ENCODE measurements around the gene UBALD1.

Gene UBALD1

DNA sequence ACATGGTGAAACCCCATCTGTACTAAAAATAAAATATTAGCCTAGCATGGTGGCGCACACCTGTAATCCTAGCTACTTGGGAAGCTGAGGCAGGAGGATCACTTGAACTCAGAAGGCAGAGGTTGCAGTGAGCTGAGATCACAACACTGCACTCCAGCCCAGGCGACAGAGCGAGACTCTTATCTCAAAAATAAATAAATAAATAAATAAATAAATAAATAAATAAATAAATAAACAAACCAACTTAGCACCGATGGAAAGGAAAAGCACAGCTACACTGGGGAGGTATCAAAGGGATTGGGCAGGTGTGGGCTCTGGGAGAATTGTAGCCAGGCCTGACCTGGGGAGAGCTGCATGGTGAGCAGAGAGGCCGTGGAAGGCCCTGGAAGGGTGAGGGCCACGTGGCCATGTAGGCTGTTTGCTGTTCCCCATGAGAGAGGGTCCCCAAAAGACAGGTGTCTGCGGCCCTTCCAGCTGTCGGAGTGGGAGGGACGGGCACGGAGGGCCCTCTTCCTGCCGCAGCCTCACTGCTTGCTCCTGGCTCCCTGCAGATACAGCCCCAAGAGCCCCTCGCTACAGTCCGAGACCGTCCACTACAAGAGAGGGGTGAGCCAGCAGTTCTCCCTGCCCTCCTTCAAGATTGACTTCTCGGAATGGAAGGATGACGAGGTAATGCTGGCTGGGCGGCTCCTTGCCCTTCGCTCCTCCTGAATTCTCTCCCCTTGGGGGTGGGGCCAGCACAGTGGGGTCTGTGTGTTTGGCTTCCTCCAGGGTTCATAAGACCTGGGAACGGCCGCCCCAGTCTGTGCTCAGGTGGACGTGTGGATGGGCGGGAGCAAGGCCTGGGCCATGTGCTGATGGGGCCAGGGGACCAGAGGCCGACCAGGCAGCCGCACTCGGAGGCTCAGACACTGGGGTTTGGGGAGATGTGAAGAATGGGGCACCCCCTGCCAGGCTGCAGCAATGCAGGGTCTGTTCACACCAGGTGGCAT is 42.3 kb upstream of the UBALD1 start:
- TF ChIP-seq, protein P1, sequence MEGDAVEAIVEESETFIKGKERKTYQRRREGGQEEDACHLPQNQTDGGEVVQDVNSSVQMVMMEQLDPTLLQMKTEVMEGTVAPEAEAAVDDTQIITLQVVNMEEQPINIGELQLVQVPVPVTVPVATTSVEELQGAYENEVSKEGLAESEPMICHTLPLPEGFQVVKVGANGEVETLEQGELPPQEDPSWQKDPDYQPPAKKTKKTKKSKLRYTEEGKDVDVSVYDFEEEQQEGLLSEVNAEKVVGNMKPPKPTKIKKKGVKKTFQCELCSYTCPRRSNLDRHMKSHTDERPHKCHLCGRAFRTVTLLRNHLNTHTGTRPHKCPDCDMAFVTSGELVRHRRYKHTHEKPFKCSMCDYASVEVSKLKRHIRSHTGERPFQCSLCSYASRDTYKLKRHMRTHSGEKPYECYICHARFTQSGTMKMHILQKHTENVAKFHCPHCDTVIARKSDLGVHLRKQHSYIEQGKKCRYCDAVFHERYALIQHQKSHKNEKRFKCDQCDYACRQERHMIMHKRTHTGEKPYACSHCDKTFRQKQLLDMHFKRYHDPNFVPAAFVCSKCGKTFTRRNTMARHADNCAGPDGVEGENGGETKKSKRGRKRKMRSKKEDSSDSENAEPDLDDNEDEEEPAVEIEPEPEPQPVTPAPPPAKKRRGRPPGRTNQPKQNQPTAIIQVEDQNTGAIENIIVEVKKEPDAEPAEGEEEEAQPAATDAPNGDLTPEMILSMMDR (IDR thresholded peaks at IDR 0.05; ENCODE audit: low read depth, low read length, missing control alignments): no peak
- H3K4me3 ChIP-seq (ENCODE audit: low read depth, low read length): no peak overlapping the region
- in situ Hi-C loops (cut with HindIII; ENCODE audit: low sequenced_read_pairs): no loop called here
- DNase-seq (ENCODE audit: low read depth): no peak

DNA sequence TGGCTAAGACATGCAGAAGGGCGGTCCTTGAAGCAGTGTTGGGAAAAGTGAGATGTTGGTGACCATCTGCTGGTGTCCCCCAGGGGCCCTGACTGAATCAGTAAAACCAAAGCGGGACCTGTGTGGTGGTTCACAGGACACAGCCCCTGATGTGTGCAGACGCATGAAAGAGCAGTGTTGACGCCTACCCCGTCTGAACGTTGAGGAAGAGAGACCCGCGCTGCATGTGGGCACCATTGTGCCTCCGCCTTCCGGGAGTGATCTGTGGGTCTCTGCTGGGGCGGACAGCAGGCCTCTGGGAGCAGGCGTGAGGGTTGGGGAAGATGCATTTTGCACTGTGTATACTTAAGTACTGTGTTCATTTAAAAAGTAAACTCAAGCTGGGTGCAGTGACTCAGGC is 41.5 kb upstream of the UBALD1 start:
- TF ChIP-seq, protein P1 (IDR thresholded peaks at IDR 0.05; ENCODE audit: low read depth, low read length, missing control alignments): no peak
- H3K4me3 ChIP-seq (ENCODE audit: low read depth, low read length): no peak overlapping the region
- in situ Hi-C loops (cut with HindIII; ENCODE audit: low sequenced_read_pairs): no loop called here
- no peak for DNase-seq (ENCODE audit: low read depth)

DNA sequence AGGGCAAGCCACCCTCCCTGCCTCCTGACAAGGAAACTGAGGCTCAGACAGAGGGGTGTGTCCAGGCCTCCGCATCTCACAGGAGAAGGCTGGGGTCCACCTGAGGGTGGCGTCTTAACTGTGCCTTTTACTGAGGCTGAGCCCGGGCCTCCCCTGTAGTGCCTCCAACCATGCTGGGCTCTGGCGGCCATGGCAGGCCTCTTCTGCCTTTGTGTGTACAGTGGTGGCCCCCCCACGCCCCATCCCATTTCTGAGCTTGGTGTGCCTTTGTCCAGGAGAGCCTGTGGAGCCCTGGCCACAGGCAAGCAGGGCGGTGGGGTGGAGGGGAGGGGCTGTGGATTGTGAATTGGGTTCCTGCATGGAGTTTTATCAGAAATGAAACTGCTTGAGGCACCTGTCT is 41.1 kb upstream of the UBALD1 start:
- no peak for DNase-seq (ENCODE audit: low read depth)
- no peak overlapping the region for H3K4me3 ChIP-seq (ENCODE audit: low read depth, low read length)
- in situ Hi-C loops (cut with HindIII; ENCODE audit: low sequenced_read_pairs): no loop called here
- TF ChIP-seq, protein P1 (IDR thresholded peaks at IDR 0.05; ENCODE audit: low read depth, low read length, missing control alignments): no peak

DNA sequence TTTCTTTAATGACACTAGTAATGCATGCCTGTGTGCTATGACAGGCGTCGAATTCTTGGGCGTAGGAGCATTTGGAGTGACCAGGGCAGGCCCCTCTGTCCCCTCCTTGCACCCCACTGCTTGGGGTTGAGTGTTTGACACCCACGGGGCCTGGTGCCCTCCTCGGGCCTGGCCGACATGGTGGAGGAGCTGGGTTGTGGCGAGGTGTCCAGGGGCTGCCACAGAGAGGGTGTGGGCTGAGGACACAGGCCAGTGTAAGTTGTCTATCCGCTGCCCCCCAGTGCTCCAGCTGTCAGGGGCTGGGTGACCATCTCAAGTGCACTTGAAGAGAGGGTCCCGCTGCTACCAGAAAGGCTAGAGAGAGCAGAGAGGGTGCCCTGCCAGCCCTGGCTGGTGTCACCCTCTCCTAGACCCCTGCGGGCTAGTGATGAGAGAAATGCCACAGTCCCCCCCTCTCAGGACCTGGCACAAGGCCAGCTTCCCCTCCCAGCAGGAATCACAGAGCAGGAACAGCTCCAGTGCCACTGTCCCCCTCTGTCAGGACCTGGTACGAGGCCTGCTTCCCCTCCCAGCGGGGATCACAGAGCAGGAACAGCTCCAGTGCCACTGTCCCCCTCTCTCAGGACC is 40.4 kb upstream of the UBALD1 start:
- DNase-seq (ENCODE audit: low read depth): no peak
- H3K4me3 ChIP-seq (ENCODE audit: low read depth, low read length): no peak overlapping the region
- in situ Hi-C loops (cut with HindIII; ENCODE audit: low sequenced_read_pairs): no loop called here
- TF ChIP-seq, protein P1 (IDR thresholded peaks at IDR 0.05; ENCODE audit: low read depth, low read length, missing control alignments): no peak

DNA sequence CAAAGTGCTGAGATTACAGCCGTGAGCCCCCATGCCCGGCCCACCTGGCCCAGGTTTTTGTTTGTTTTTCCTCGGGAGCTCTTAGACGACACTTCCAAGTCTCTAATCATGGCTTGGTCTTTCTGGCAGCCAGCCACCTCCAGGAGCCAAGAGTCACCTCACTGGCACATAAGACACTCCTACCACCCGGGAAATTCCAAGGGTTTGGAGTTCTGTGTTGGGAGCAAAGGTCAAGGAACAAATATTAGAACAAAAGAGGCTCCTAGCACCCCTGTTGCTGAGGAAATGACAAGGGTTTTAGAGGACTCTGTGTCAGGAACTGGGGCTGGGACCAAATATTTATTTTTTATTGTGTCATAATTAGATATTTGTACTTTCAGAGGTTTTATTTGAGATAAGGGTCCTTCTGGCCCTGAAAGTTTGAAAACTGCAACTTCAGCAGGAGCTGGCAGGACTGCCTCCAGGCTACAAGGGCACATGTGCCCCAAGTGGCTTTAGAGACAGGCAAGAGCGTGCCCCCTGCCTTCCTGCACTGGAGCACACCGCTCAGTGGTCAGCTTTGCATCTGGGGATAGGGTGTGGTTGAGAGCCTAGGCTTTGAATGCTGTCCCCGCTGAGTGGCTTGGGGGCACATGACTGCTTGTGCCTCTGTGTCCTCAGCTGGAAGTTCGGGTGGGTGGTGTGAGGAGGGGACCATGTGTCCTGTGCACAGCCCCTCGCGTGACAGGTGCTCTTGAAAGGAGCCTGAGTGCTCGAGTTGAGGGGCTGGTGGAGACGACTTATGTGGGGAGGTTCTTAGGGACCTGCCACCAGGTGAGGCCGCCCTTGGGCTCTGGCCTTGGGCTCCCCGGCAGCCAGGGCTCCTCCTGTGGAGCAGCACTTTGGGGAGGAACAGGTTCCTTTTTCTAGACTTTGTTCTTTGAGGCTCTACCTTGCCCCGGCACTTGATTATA is 39.6 kb upstream of the UBALD1 start:
- TF ChIP-seq, protein P1 (IDR thresholded peaks at IDR 0.05; ENCODE audit: low read depth, low read length, missing control alignments): no peak
- in situ Hi-C loops (cut with HindIII; ENCODE audit: low sequenced_read_pairs): no loop called here
- DNase-seq (ENCODE audit: low read depth): no peak
- H3K4me3 ChIP-seq (ENCODE audit: low read depth, low read length): no peak overlapping the region

DNA sequence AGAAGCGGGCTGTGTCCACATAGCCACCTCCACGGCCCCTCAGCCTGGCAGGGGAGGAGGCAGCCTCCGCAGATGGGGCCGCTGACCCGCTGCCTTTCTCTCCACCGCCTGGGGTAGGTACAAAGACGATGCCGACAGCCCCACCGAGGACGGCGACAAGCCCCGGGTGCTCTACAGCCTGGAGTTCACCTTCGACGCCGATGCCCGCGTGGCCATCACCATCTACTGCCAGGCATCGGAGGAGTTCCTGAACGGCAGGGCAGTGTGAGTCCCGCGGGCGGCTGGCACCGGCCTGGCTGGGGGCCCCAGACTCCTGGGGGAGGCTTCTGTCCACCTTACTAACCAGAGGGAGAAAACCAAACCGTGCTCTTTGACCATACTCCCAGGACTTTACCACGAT is 37.9 kb upstream of the UBALD1 start:
- no peak for DNase-seq (ENCODE audit: low read depth)
- no peak overlapping the region for H3K4me3 ChIP-seq (ENCODE audit: low read depth, low read length)
- in situ Hi-C loops (cut with HindIII; ENCODE audit: low sequenced_read_pairs): no loop called here
- TF ChIP-seq, protein P1 (IDR thresholded peaks at IDR 0.05; ENCODE audit: low read depth, low read length, missing control alignments): no peak

Measured in astrocyte of the cerebellum (primary cell).